C4-2B (cell line): Measurements from ENCODE around the gene ERAS.
"Not testable (repeated sequence)": the region's sequence is repeated elsewhere in the genome, so short reads cannot be mapped to it uniquely, and the experiment has no call there.

ENCODE experiments used
- H3K27ac ChIP-seq: fragments of 450-650 bp; 2 replicates; pipeline ENCODE4 v1.5.1; 2017
- ZFX ChIP-seq: fragments of 450-650 bp; IDR thresholded peaks from 2 replicates; pipeline ENCODE4 v1.6.1; 2017
- TF ChIP-seq, protein P1 (sequence below): fragments of 450-650 bp; conservative IDR thresholded peaks from 2 replicates; pipeline ENCODE4 v1.5.1; 2017; ENCODE audit warnings: mild to moderate bottlenecking

Gene ERAS

GRCh38 chrX:48814722-48815121, 11.6 kb upstream of the ERAS start:
- no peak for TF ChIP-seq ZFX
- TF ChIP-seq, protein P1, sequence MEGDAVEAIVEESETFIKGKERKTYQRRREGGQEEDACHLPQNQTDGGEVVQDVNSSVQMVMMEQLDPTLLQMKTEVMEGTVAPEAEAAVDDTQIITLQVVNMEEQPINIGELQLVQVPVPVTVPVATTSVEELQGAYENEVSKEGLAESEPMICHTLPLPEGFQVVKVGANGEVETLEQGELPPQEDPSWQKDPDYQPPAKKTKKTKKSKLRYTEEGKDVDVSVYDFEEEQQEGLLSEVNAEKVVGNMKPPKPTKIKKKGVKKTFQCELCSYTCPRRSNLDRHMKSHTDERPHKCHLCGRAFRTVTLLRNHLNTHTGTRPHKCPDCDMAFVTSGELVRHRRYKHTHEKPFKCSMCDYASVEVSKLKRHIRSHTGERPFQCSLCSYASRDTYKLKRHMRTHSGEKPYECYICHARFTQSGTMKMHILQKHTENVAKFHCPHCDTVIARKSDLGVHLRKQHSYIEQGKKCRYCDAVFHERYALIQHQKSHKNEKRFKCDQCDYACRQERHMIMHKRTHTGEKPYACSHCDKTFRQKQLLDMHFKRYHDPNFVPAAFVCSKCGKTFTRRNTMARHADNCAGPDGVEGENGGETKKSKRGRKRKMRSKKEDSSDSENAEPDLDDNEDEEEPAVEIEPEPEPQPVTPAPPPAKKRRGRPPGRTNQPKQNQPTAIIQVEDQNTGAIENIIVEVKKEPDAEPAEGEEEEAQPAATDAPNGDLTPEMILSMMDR: no peak
- H3K27ac ChIP-seq: no peak overlapping the region

GRCh38 chrX:48815266-48815665, 11.0 kb upstream of the ERAS start:
- TF ChIP-seq, protein P1: no peak
- TF ChIP-seq ZFX: no peak
- H3K27ac ChIP-seq: no peak overlapping the region

DNA sequence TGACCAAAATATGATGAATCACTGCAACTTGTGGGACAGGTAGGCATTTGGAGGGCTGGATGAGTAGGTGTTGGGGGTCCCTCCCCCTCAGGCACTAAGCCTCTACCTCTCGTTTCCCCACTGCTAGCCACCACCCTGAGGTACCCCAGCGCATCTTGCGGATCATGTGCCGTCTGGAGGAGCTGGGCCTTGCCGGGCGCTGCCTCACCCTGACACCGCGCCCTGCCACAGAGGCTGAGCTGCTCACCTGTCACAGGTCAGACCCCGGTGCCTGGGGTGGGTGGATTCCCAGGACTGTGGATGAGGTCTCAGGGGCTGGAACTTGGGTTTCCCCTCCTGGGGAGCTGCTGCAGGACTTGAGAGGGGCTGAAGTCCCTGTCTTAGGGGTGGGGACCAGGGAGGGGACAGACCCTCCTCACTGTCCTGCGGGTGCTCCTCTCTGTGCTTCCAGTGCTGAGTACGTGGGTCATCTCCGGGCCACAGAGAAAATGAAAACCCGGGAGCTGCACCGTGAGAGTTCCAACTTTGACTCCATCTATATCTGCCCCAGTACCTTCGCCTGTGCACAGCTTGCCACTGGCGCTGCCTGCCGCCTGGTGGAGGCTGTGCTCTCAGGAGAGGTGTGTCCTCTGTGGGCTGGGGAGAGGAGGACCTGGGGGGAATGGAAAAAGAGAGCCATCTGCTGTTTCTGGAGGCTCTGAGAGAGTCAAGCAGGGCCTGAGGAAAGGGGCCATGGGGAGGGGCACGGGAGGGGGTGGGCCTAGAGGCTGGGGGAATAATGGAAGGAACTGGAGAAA, 10.1 kb upstream of the ERAS start:
- no peak for TF ChIP-seq ZFX
- TF ChIP-seq, protein P1: no peak

GRCh38 chrX:48818098-48818497, 8.2 kb upstream of the ERAS start:
- TF ChIP-seq, protein P1: no peak
- TF ChIP-seq ZFX: no peak
- no peak overlapping the region for H3K27ac ChIP-seq

More for the DNA sequence above, 10.1 kb upstream of the ERAS start:
- H3K27ac ChIP-seq: no peak overlapping the region

- no peak overlapping the region for H3K27ac ChIP-seq
- TF ChIP-seq, protein P1: no peak
- TF ChIP-seq ZFX: no peak
Measured at GRCh38 chrX:48818866-48819265, 7.4 kb upstream of the ERAS start.

GRCh38 chrX:48819394-48819793, 6.9 kb upstream of the ERAS start:
- H3K27ac ChIP-seq: not testable (repeated sequence)

DNA sequence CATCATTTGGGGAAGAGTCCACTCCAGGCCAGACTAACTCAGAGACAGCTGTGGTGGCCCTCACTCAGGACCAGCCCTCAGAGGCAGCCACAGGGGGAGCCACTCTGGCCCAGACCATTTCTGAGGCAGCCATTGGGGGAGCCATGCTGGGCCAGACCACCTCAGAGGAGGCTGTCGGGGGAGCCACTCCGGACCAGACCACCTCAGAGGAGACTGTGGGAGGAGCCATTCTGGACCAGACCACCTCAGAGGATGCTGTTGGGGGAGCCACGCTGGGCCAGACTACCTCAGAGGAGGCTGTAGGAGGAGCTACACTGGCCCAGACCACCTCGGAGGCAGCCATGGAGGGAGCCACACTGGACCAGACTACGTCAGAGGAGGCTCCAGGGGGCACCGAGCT, 3.3 kb upstream of the ERAS start:
- no peak overlapping the region for H3K27ac ChIP-seq
- TF ChIP-seq, protein P1: no peak
- no peak for TF ChIP-seq ZFX

DNA sequence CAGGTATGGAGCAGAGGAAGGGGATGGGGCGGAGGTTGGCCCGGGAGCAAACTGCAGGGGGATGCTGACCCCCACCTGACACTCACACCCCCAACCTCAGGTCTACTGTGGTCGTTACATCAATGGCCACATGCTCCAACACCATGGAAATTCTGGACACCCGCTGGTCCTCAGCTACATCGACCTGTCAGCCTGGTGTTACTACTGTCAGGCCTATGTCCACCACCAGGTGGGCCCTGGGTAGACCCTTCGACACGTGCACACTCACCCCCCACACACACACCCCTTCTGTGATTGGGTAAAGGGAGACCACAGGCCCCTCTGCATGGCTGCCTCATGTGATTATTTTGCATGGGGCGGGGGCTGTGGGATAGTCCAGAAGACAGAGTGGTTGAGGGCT, 2.2 kb upstream of the ERAS start:
- H3K27ac ChIP-seq: no peak overlapping the region
- TF ChIP-seq, protein P1: no peak
- no peak for TF ChIP-seq ZFX
